SK-N-SH treated with all-trans-retinoic acid at 6 μM for 48 hours (cell line): Measurements from ENCODE around the gene SFMBT2.

Source experiments
- BACH2 ChIP-seq: fragments of 250-450 bp; sonication (Bioruptor Pico); IDR thresholded peaks from 2 replicates; pipeline ENCODE4 v1.9.0; 2021; ENCODE audit warnings: mild to moderate bottlenecking, borderline replicate concordance
- CSDC2 ChIP-seq: fragments of 250-450 bp; sonication (Bioruptor Pico); IDR thresholded peaks from 2 replicates; pipeline ENCODE4 v1.5.0; 2020; ENCODE audit warnings: mild to moderate bottlenecking, moderate library complexity
- GLIS3 ChIP-seq: fragments of 250-450 bp; sonication (Bioruptor Pico); IDR thresholded peaks from 2 replicates; pipeline ENCODE4 v1.5.0; 2020; ENCODE audit warnings: mild to moderate bottlenecking, moderate library complexity
- ISL1 ChIP-seq: fragments of 250-450 bp; sonication (Bioruptor Pico); IDR thresholded peaks from 2 replicates; pipeline ENCODE4 v2.1.2; 2022; ENCODE audit warnings: mild to moderate bottlenecking, moderate library complexity
- PPARA ChIP-seq: fragments of 250-450 bp; sonication (Bioruptor Pico); IDR thresholded peaks from 2 replicates; pipeline ENCODE4 v1.5.0; 2020; ENCODE audit warnings: mild to moderate bottlenecking, borderline replicate concordance
- RARB ChIP-seq: fragments of 250-450 bp; sonication (Bioruptor Pico); IDR thresholded peaks from 2 replicates; pipeline ENCODE4 v1.8.0; 2021; ENCODE audit warnings: mild to moderate bottlenecking, moderate library complexity
- SNAI2 ChIP-seq: fragments of 250-450 bp; sonication (Bioruptor Pico); IDR thresholded peaks from 2 replicates; pipeline ENCODE4 v1.5.0; 2020; ENCODE audit warnings: mild to moderate bottlenecking, moderate library complexity
- ZC3H10 ChIP-seq: fragments of 250-450 bp; sonication (Bioruptor Pico); IDR thresholded peaks from 2 replicates; pipeline ENCODE4 v1.5.1; 2021; ENCODE audit warnings: mild to moderate bottlenecking, moderate library complexity
- ZNF8 ChIP-seq: fragments of 450-650 bp; formaldehyde crosslinking; IDR thresholded peaks from 2 replicates; pipeline ENCODE4 v1.5.0; 2020; ENCODE audit warnings: mild to moderate bottlenecking, moderate library complexity
- TF ChIP-seq, protein P1 (sequence below): fragments of 250-450 bp; sonication (Bioruptor Pico); IDR thresholded peaks from 2 replicates; pipeline ENCODE4 v1.5.1; 2021; ENCODE audit warnings: mild to moderate bottlenecking, moderate library complexity
- TF ChIP-seq, protein P2 (sequence below): fragments of 250-450 bp; sonication (Bioruptor Pico); IDR thresholded peaks from 2 replicates; pipeline ENCODE4 v1.5.1; 2020; ENCODE audit warnings: low read depth, mild to moderate bottlenecking, moderate library complexity
- TF ChIP-seq, protein P3 (sequence below): fragments of 250-450 bp; sonication (Bioruptor Pico); IDR thresholded peaks from 2 replicates; pipeline ENCODE4 v1.5.0; 2020; ENCODE audit warnings: mild to moderate bottlenecking, moderate library complexity
- TF ChIP-seq, protein P4 (sequence below): fragments of 250-450 bp; sonication (Bioruptor Pico); IDR thresholded peaks from 2 replicates; pipeline ENCODE4 v1.8.0; 2021; ENCODE audit warnings: low read depth, mild to moderate bottlenecking, moderate library complexity, borderline replicate concordance
- TF ChIP-seq, protein P5 (sequence below): fragments of 250-450 bp; sonication (Bioruptor Pico); IDR thresholded peaks from 2 replicates; pipeline ENCODE4 v1.8.0; 2020; ENCODE audit warnings: mild to moderate bottlenecking, moderate library complexity, borderline replicate concordance

DNA sequence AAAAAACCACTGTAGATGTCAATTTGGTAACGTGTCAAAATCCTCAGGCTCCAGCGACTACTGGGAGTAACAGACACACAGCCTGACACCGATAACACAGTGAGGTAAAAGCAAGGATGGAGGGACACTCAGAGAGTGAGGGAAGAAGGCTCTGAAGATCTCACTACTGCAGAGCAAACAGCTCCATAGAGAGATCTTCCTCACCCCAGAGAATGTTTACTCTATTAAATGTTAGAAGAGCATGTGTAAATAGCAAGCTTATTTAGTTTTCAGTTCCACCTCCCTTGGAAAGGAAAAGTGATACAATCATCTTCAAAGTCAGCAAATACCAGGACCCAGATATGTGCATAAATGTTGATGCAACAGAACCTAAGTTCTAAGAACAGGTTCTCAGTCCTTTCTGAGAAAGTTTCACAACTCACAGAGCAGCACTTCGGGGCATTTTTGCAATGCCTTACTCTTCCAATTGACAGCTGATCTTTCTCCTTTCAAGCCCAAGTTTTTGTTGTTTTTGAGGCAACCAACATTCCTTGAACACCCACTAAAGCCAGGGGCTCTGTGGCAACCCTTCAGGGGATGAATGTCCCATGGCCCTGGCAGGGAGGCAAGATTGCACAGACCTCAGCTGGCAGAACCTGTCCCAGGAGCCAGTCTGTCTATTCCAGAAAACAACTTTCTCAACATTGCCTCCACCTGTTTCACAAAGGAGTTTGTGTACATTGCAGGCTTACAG lies 177.4 kb downstream of the SFMBT2 start:
- TF ChIP-seq ZNF8 (CRISPR knock-in tag) (no peak), ZC3H10 (CRISPR knock-in tag) (no peak), RARB (CRISPR knock-in tag) (no peak), CSDC2 (CRISPR knock-in tag) (no peak), PPARA (CRISPR knock-in tag) (no peak), ISL1 (CRISPR knock-in tag) (no peak), GLIS3 (CRISPR knock-in tag) (no peak), BACH2 (CRISPR knock-in tag) (no peak), SNAI2 (CRISPR knock-in tag) (no peak)
- TF ChIP-seq, protein P1, sequence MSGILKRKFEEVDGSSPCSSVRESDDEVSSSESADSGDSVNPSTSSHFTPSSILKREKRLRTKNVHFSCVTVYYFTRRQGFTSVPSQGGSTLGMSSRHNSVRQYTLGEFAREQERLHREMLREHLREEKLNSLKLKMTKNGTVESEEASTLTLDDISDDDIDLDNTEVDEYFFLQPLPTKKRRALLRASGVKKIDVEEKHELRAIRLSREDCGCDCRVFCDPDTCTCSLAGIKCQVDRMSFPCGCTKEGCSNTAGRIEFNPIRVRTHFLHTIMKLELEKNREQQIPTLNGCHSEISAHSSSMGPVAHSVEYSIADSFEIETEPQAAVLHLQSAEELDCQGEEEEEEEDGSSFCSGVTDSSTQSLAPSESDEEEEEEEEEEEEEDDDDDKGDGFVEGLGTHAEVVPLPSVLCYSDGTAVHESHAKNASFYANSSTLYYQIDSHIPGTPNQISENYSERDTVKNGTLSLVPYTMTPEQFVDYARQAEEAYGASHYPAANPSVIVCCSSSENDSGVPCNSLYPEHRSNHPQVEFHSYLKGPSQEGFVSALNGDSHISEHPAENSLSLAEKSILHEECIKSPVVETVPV (CRISPR knock-in tag), result no peak
- TF ChIP-seq, protein P2, sequence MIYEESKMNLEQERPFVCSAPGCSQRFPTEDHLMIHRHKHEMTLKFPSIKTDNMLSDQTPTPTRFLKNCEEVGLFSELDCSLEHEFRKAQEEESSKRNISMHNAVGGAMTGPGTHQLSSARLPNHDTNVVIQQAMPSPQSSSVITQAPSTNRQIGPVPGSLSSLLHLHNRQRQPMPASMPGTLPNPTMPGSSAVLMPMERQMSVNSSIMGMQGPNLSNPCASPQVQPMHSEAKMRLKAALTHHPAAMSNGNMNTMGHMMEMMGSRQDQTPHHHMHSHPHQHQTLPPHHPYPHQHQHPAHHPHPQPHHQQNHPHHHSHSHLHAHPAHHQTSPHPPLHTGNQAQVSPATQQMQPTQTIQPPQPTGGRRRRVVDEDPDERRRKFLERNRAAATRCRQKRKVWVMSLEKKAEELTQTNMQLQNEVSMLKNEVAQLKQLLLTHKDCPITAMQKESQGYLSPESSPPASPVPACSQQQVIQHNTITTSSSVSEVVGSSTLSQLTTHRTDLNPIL (CRISPR knock-in tag), result no peak
- TF ChIP-seq, protein P3, sequence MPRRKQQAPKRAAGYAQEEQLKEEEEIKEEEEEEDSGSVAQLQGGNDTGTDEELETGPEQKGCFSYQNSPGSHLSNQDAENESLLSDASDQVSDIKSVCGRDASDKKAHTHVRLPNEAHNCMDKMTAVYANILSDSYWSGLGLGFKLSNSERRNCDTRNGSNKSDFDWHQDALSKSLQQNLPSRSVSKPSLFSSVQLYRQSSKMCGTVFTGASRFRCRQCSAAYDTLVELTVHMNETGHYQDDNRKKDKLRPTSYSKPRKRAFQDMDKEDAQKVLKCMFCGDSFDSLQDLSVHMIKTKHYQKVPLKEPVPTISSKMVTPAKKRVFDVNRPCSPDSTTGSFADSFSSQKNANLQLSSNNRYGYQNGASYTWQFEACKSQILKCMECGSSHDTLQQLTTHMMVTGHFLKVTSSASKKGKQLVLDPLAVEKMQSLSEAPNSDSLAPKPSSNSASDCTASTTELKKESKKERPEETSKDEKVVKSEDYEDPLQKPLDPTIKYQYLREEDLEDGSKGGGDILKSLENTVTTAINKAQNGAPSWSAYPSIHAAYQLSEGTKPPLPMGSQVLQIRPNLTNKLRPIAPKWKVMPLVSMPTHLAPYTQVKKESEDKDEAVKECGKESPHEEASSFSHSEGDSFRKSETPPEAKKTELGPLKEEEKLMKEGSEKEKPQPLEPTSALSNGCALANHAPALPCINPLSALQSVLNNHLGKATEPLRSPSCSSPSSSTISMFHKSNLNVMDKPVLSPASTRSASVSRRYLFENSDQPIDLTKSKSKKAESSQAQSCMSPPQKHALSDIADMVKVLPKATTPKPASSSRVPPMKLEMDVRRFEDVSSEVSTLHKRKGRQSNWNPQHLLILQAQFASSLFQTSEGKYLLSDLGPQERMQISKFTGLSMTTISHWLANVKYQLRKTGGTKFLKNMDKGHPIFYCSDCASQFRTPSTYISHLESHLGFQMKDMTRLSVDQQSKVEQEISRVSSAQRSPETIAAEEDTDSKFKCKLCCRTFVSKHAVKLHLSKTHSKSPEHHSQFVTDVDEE (CRISPR knock-in tag), result no peak
- TF ChIP-seq, protein P4, sequence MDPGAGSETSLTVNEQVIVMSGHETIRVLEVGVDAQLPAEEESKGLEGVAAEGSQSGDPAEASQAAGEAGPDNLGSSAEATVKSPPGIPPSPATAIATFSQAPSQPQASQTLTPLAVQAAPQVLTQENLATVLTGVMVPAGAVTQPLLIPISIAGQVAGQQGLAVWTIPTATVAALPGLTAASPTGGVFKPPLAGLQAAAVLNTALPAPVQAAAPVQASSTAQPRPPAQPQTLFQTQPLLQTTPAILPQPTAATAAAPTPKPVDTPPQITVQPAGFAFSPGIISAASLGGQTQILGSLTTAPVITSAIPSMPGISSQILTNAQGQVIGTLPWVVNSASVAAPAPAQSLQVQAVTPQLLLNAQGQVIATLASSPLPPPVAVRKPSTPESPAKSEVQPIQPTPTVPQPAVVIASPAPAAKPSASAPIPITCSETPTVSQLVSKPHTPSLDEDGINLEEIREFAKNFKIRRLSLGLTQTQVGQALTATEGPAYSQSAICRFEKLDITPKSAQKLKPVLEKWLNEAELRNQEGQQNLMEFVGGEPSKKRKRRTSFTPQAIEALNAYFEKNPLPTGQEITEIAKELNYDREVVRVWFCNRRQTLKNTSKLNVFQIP (CRISPR knock-in tag), result no peak
- TF ChIP-seq, protein P5, sequence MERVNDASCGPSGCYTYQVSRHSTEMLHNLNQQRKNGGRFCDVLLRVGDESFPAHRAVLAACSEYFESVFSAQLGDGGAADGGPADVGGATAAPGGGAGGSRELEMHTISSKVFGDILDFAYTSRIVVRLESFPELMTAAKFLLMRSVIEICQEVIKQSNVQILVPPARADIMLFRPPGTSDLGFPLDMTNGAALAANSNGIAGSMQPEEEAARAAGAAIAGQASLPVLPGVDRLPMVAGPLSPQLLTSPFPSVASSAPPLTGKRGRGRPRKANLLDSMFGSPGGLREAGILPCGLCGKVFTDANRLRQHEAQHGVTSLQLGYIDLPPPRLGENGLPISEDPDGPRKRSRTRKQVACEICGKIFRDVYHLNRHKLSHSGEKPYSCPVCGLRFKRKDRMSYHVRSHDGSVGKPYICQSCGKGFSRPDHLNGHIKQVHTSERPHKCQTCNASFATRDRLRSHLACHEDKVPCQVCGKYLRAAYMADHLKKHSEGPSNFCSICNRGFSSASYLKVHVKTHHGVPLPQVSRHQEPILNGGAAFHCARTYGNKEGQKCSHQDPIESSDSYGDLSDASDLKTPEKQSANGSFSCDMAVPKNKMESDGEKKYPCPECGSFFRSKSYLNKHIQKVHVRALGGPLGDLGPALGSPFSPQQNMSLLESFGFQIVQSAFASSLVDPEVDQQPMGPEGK (CRISPR knock-in tag), result no peak
